Measurements from ENCODE around the gene GNPTG. TPM values are rescaled to one million over a fixed set of nuclear protein-coding genes. Genes with fewer than 3 reads are reported as not detected.

GNPTG gene
- total RNA-seq, 1 experiment from 2014 or later, result 37.3 TPM

- no peak for DNase-seq
- Mint-ChIP-seq H3K4me1 (ENCODE audit: low read depth, unreplicated experiment) (no peaks in the 10 kb centered on the region), H3K27ac (ENCODE audit: unreplicated experiment) (no peak overlapping the region), H3K27me3 (ENCODE audit: insufficient read depth, unreplicated experiment) (no peaks in the 10 kb centered on the region), H3K9me3 (ENCODE audit: unreplicated experiment) (no peaks in the 10 kb centered on the region), H3K36me3 (ENCODE audit: insufficient read depth, unreplicated experiment) (peaks cover 53% of the 10 kb centered on the region), H3K4me3 (ENCODE audit: unreplicated experiment) (no peak overlapping the region)
- POLR2A ChIA-PET, result no interaction called here
- CTCF ChIA-PET, result no interaction called here
- no peak overlapping the region for H3K4me3 ChIP-seq (ENCODE audit: low read depth, low read length)
- no peaks in the 10 kb centered on the region for H3K27me3 ChIP-seq (replicated peaks; ENCODE audit: control insufficient read depth, insufficient read depth, low read length)
- no TSS peak for BruUV-seq (replicated peaks)
- H3K9me3 ChIP-seq, result no peaks in the 10 kb centered on the region
- intact Hi-C loops (cut with micrococcal nuclease; ENCODE audit: unreplicated experiment), result no loop called here
- H3K4me1 ChIP-seq, result peaks cover 12% of the 10 kb centered on the region; the same call in 1 of the 2 replicates
- TF ChIP-seq CTCF (IDR thresholded peaks at IDR 0.05; ENCODE audit: insufficient read depth in 1 of 2, low read depth in 1 of 2, low read length in 1 of 2, severe bottlenecking in 1 of 2, unreplicated experiment in 1 of 2), result no peak
- H3K36me3 ChIP-seq (ENCODE audit: control insufficient read depth, insufficient read depth, low read length), result no peaks in the 10 kb centered on the region
Observed at GRCh38 chr16:1375298-1375640, 23.5 kb downstream of the GNPTG start.

- CTCF ChIA-PET, result no interaction called here
Observed at GRCh38 chr16:1375741-1376410, 24.1 kb downstream of the GNPTG start.

GRCh38 chr16:1377406-1378010 is 25.8 kb downstream of the GNPTG start:
- Mint-ChIP-seq H3K27me3 (ENCODE audit: insufficient read depth, unreplicated experiment) (no peaks in the 10 kb centered on the region), H3K27ac (ENCODE audit: unreplicated experiment) (peak overlapping the region; percentile 89), H3K4me3 (ENCODE audit: unreplicated experiment) (peak overlapping the region; percentile 88), H3K4me1 (ENCODE audit: low read depth, unreplicated experiment) (no peaks in the 10 kb centered on the region), H3K9me3 (ENCODE audit: unreplicated experiment) (no peaks in the 10 kb centered on the region), H3K36me3 (ENCODE audit: insufficient read depth, unreplicated experiment) (peaks cover 37% of the 10 kb centered on the region)
- Histone ChIP-seq H3K27me3 (replicated peaks; ENCODE audit: control insufficient read depth, insufficient read depth, low read length) (no peaks in the 10 kb centered on the region), H3K4me3 (ENCODE audit: low read depth, low read length) (no peak overlapping the region), H3K4me1 (peaks cover 12% of the 10 kb centered on the region; the same call in 1 of the 2 replicates), H3K9me3 (no peaks in the 10 kb centered on the region), H3K36me3 (ENCODE audit: control insufficient read depth, insufficient read depth, low read length) (no peaks in the 10 kb centered on the region; the same call in 1 of the 2 replicates)
- intact Hi-C loops (cut with micrococcal nuclease; ENCODE audit: unreplicated experiment), result no loop called here
- BruUV-seq (replicated peaks), result no TSS peak
- no peak for TF ChIP-seq CTCF (IDR thresholded peaks at IDR 0.05; ENCODE audit: insufficient read depth in 1 of 2, low read depth in 1 of 2, low read length in 1 of 2, severe bottlenecking in 1 of 2, unreplicated experiment in 1 of 2)
- no peak for DNase-seq
- ChIA-PET POLR2A (interaction anchor here (0.7 kb wide), 1 partner anchor 35 kb away, joined by 3 read pairs; no protein-coding TSS in a partner anchor), CTCF (no interaction called here)

More at GRCh38 chr16:1375741-1376410, 24.1 kb downstream of the GNPTG start:
- Mint-ChIP-seq H3K27me3 (ENCODE audit: insufficient read depth, unreplicated experiment) (no peaks in the 10 kb centered on the region), H3K9me3 (ENCODE audit: unreplicated experiment) (no peaks in the 10 kb centered on the region), H3K4me3 (ENCODE audit: unreplicated experiment) (no peak overlapping the region), H3K36me3 (ENCODE audit: insufficient read depth, unreplicated experiment) (peaks cover 47% of the 10 kb centered on the region), H3K27ac (ENCODE audit: unreplicated experiment) (no peak overlapping the region), H3K4me1 (ENCODE audit: low read depth, unreplicated experiment) (no peaks in the 10 kb centered on the region)
- H3K36me3 ChIP-seq (ENCODE audit: control insufficient read depth, insufficient read depth, low read length), result no peaks in the 10 kb centered on the region
- POLR2A ChIA-PET, result no interaction called here
- H3K4me1 ChIP-seq, result peaks cover 12% of the 10 kb centered on the region; the same call in 1 of the 2 replicates
- no peaks in the 10 kb centered on the region for H3K9me3 ChIP-seq
- H3K27me3 ChIP-seq (replicated peaks; ENCODE audit: control insufficient read depth, insufficient read depth, low read length), result no peaks in the 10 kb centered on the region
- no TSS peak for BruUV-seq (replicated peaks)
- no peak overlapping the region for H3K4me3 ChIP-seq (ENCODE audit: low read depth, low read length)
- TF ChIP-seq CTCF (IDR thresholded peaks at IDR 0.05; ENCODE audit: insufficient read depth in 1 of 2, low read depth in 1 of 2, low read length in 1 of 2, severe bottlenecking in 1 of 2, unreplicated experiment in 1 of 2), result no peak
- intact Hi-C loops (cut with micrococcal nuclease; ENCODE audit: unreplicated experiment), result no loop called here
- DNase-seq, result no peak
